ENCODE data around the gene CCND1. TPM values are rescaled to one million over a fixed set of nuclear protein-coding genes. Genes with fewer than 3 reads are reported as not detected.

The CCND1 gene
- polyA plus RNA-seq, 1 experiment = 307 TPM

- TF ChIP-seq, protein P1, sequence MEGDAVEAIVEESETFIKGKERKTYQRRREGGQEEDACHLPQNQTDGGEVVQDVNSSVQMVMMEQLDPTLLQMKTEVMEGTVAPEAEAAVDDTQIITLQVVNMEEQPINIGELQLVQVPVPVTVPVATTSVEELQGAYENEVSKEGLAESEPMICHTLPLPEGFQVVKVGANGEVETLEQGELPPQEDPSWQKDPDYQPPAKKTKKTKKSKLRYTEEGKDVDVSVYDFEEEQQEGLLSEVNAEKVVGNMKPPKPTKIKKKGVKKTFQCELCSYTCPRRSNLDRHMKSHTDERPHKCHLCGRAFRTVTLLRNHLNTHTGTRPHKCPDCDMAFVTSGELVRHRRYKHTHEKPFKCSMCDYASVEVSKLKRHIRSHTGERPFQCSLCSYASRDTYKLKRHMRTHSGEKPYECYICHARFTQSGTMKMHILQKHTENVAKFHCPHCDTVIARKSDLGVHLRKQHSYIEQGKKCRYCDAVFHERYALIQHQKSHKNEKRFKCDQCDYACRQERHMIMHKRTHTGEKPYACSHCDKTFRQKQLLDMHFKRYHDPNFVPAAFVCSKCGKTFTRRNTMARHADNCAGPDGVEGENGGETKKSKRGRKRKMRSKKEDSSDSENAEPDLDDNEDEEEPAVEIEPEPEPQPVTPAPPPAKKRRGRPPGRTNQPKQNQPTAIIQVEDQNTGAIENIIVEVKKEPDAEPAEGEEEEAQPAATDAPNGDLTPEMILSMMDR (IDR thresholded peaks at IDR 0.05; ENCODE audit: insufficient read depth, low read depth, low read length) = no peak
- ChIA-PET POLR2A (interaction anchor here (0.5 to 0.8 kb wide), 3 partner anchors 219 to 223 kb away, joined by 3 to 18 read pairs (median 7); no protein-coding TSS in a partner anchor), CTCF (interaction anchor here (0.6 to 7.0 kb wide), 6 partner anchors 44 to 538 kb away, joined by 3 to 82 read pairs (median 4); no protein-coding TSS in a partner anchor)
- Histone ChIP-seq H3K27me3 (ENCODE audit: control insufficient read depth, insufficient read depth, low read length) (no peaks in the 10 kb centered on the region), H3K4me3 (ENCODE audit: low read depth, low read length) (peak overlapping the region; percentile 87), H3K36me3 (ENCODE audit: control insufficient read depth, insufficient read depth, low read length) (peaks cover 8% of the 10 kb centered on the region)
- peak; percentile 68 for DNase-seq (ENCODE audit: low read depth)
Measured at GRCh38 chr11:69638941-69639681, 1.8 kb upstream of the CCND1 start.

- TF ChIP-seq, protein P1 (IDR thresholded peaks at IDR 0.05; ENCODE audit: insufficient read depth, low read depth, low read length) = no peak
- CTCF ChIA-PET = interaction anchor here (0.8 to 7.0 kb wide), 4 partner anchors 197 to 539 kb away, joined by 3 to 82 read pairs (median 4); no protein-coding TSS in a partner anchor
- peak overlapping the region; percentile 87 for H3K4me3 ChIP-seq (ENCODE audit: low read depth, low read length)
- POLR2A ChIA-PET = interaction anchor here (0.8 kb wide), 1 partner anchor 219 kb away, joined by 18 read pairs; no protein-coding TSS in a partner anchor
- no peak for DNase-seq (ENCODE audit: low read depth)
- H3K27me3 ChIP-seq (ENCODE audit: control insufficient read depth, insufficient read depth, low read length) = no peaks in the 10 kb centered on the region
- peaks cover 13% of the 10 kb centered on the region for H3K36me3 ChIP-seq (ENCODE audit: control insufficient read depth, insufficient read depth, low read length)
Measured at GRCh38 chr11:69639831-69640230, 1.1 kb upstream of the CCND1 start.

GRCh38 chr11:69640260-69640994 lies 529 bp upstream of the CCND1 start:
- DNase-seq (ENCODE audit: low read depth) = no peak
- Histone ChIP-seq H3K4me3 (ENCODE audit: low read depth, low read length) (peak overlapping the region; percentile 87), H3K27me3 (ENCODE audit: control insufficient read depth, insufficient read depth, low read length) (no peaks in the 10 kb centered on the region), H3K36me3 (ENCODE audit: control insufficient read depth, insufficient read depth, low read length) (peaks cover 17% of the 10 kb centered on the region)
- POLR2A ChIA-PET = no interaction called here
- TF ChIP-seq, protein P1 (IDR thresholded peaks at IDR 0.05; ENCODE audit: insufficient read depth, low read depth, low read length) = no peak
- CTCF ChIA-PET = interaction anchor here (0.7 to 7.0 kb wide), 3 partner anchors 141 to 539 kb away, joined by 3 to 82 read pairs (median 3); no protein-coding TSS in a partner anchor

- no peak for DNase-seq (ENCODE audit: low read depth)
- TF ChIP-seq, protein P1 (IDR thresholded peaks at IDR 0.05; ENCODE audit: insufficient read depth, low read depth, low read length) = no peak
- peak overlapping the region; percentile 87 for H3K4me3 ChIP-seq (ENCODE audit: low read depth, low read length)
- H3K36me3 ChIP-seq (ENCODE audit: control insufficient read depth, insufficient read depth, low read length) = peaks cover 29% of the 10 kb centered on the region
- POLR2A ChIA-PET = no interaction called here
- no peaks in the 10 kb centered on the region for H3K27me3 ChIP-seq (ENCODE audit: control insufficient read depth, insufficient read depth, low read length)
- CTCF ChIA-PET = interaction anchor here (0.7 to 7.0 kb wide), 16 partner anchors 18 to 634 kb away, joined by 3 to 82 read pairs (median 4); partner anchors contain the start of gene MYEOV
Measured at GRCh38 chr11:69641681-69642548, 959 bp downstream of the CCND1 start.
